GM12878 (cell line): ENCODE measurements around the gene ADPRHL1. TPM values are rescaled to one million over a fixed set of nuclear protein-coding genes. Genes with fewer than 3 reads are reported as not detected.

Source experiments
- ATAC-seq: fragments of 200-7000 bp; cut with Tn5 transposase; 3 replicates; pipeline ENCODE4 v1.9.1; 2020; ENCODE audit warnings: mild to moderate bottlenecking, moderate library complexity
- BruUV-seq: library from RNA; stranded (reverse); fragments of 400-500 nt; replicated peaks from 2 replicates; lab custom pipeline; 2021; lab: Mats Ljungman, UMichigan
- CTCF ChIA-PET: fragments of 300-600 bp; sonication (Branson Sonifier 250); formaldehyde crosslinking; extraction: SDS; loops from one replicate; lab custom pipeline; 2021; ENCODE audit warnings: inconsistent platforms; lab: Yijun Ruan, JAX
- POLR2A ChIA-PET: fragments of 350-600 bp; formaldehyde crosslinking; extraction: SDS; loops from one replicate; lab custom pipeline; 2021; ENCODE audit warnings: inconsistent platforms; lab: Charles Lee
- RAD21 ChIA-PET: fragments of 300-600 bp; sonication (Branson Sonifier 250); formaldehyde crosslinking; loops from one replicate; lab custom pipeline; 2023; ENCODE audit warnings: antibody characterized with exemption; ENCODE audit not compliant: unreplicated experiment; lab: Charles Lee
- SMC1A ChIA-PET: fragments of 300-600 bp; sonication (Branson Sonifier 250); formaldehyde crosslinking; loops from one replicate; lab custom pipeline; 2023; ENCODE audit not compliant: unreplicated experiment, uncharacterized antibody; lab: Charles Lee
- DNase-seq: peaks from one replicate; pipeline ENCODE4 v3.0.0-alpha.2; 2011; ENCODE audit warnings: low read depth, low spot score
- FAIRE-seq: peaks from 3 replicates; lab custom pipeline; 2011; peaks lifted over from hg19 to GRCh38; lab: Jason Lieb, UNC
- H2AFZ ChIP-seq: 2 replicates; pipeline ENCODE4 v1.6.0; 2011; ENCODE audit warnings: low read depth, low read length, control low read depth; ENCODE audit not compliant: control insufficient read depth
- H3K27ac ChIP-seq: 2 replicates; pipeline ENCODE4 v1.5.1; 2011; ENCODE audit warnings: control low read depth; ENCODE audit not compliant: control insufficient read depth, insufficient read depth
- H3K27me3 ChIP-seq, 2 experiments: replicated peaks in 1 of 2; 2 replicates each; pipeline versions ENCODE4 v1.6.0 to v1.6.1; 2011; ENCODE audit warnings: low read length in 1 of 2; ENCODE audit not compliant: control insufficient read depth in 2 of 2, insufficient read depth in 2 of 2
- H3K36me3 ChIP-seq, 2 experiments: 2 replicates each; pipeline ENCODE4 v1.5.1; 2011; ENCODE audit warnings: low read length in 1 of 2; ENCODE audit not compliant: control insufficient read depth in 2 of 2, insufficient read depth in 2 of 2
- H3K4me1 ChIP-seq: 2 replicates; pipeline ENCODE4 v1.6.1; 2011; ENCODE audit warnings: mild to moderate bottlenecking, low read length, moderate library complexity, mixed read lengths; ENCODE audit not compliant: control insufficient read depth, insufficient read depth
- H3K4me2 ChIP-seq: 2 replicates; pipeline ENCODE4 v1.6.0; 2011; ENCODE audit warnings: control low read depth; ENCODE audit not compliant: control insufficient read depth, insufficient read depth
- H3K4me3 ChIP-seq: fragments of 200-600 bp; sonication (generic); 2 replicates; pipeline ENCODE4 v1.5.1; 2016
- H3K79me2 ChIP-seq: 2 replicates; pipeline ENCODE4 v1.6.0; 2011; ENCODE audit warnings: low read length; ENCODE audit not compliant: control insufficient read depth, insufficient read depth
- H3K9ac ChIP-seq: 2 replicates; pipeline ENCODE4 v1.8.0; 2011; ENCODE audit warnings: low read length, control low read depth, mixed read lengths; ENCODE audit not compliant: control insufficient read depth, insufficient read depth
- H3K9me3 ChIP-seq: replicated peaks from 3 replicates; pipeline ENCODE4 v1.5.1; 2011; ENCODE audit warnings: mild to moderate bottlenecking, low read length; ENCODE audit not compliant: control insufficient read depth, insufficient read depth
- H4K20me1 ChIP-seq: 2 replicates; pipeline ENCODE4 v1.6.0; 2011; ENCODE audit not compliant: control insufficient read depth, insufficient read depth
- BCLAF1 ChIP-seq: fragments of 450-650 bp; IDR thresholded peaks from 2 replicates; pipeline ENCODE4 v1.6.1; 2017; ENCODE audit warnings: antibody characterized with exemption, mild to moderate bottlenecking, moderate library complexity
- CBFB ChIP-seq: IDR thresholded peaks from 2 replicates; pipeline ENCODE4 v1.6.1; 2016; ENCODE audit warnings: antibody characterized with exemption, low read depth
- CHD2 ChIP-seq: IDR thresholded peaks from 2 replicates; pipeline ENCODE4 v1.6.1; 2011; ENCODE audit warnings: low read depth, low read length, improper control_type of control experiment, borderline replicate concordance
- CTCF ChIP-seq, 3 experiments: IDR thresholded peaks in 2 of 3; conservative IDR thresholded peaks in 1 of 3; 2 replicates each; pipeline ENCODE4 v1.5.1; 2011; ENCODE audit warnings: low read depth in 3 of 3, low read length in 3 of 3, mild to moderate bottlenecking in 3 of 3, control low read depth in 2 of 3, moderate library complexity in 2 of 3, inconsistent platforms in 1 of 3, mixed read lengths in 1 of 3; ENCODE audit not compliant: control insufficient read depth in 2 of 3, insufficient read depth in 1 of 3; ENCODE audit errors: extremely low read depth in 1 of 3
- MYB ChIP-seq: fragments of 150-350 bp; IDR thresholded peaks from 2 replicates; pipeline ENCODE4 v1.6.1; 2014; ENCODE audit warnings: mild to moderate bottlenecking, low read depth, low read length, borderline replicate concordance
- RAD51 ChIP-seq: fragments of 450-650 bp; IDR thresholded peaks from 2 replicates; pipeline ENCODE4 v1.6.1; 2016; ENCODE audit warnings: moderate library complexity, mild to moderate bottlenecking, inconsistent platforms
- RELA ChIP-seq: fragments of 450-650 bp; IDR thresholded peaks from 2 replicates; pipeline ENCODE4 v1.8.0; 2014; ENCODE audit warnings: borderline replicate concordance; ENCODE audit not compliant: partially characterized antibody
- WGBS: methylation state at CpG from one replicate; pipeline ENCODE4 v1.1.6; 2016; ENCODE audit warnings: low lambda C conversion rate; ENCODE audit not compliant: insufficient replicate concordance, insufficient coverage; ENCODE audit errors: missing lambda C conversion rate; 5-methylcytosine and 5-hydroxymethylcytosine counted together
- in situ Hi-C: fragments of 300-500 bp; cut with MboI; formaldehyde crosslinking; loops from 9 replicates; pipeline ENCODE4 v1.14.3; 2018; ENCODE audit warnings: mixed read lengths
- intact Hi-C: fragments of 100-400 bp; cut with micrococcal nuclease; formaldehyde crosslinking; loops from one replicate; pipeline ENCODE4 v1.14.2; 2022; ENCODE audit not compliant: unreplicated experiment
- polyA plus RNA-seq, 11 experiments: library from polyadenylated mRNA; depleted of rRNA in 4 of 11; unstranded in 6 of 11; stranded (reverse) in 5 of 11; fragments of >200 nt; fragmentation: Nextera tagmentation in 4 of 11; fragmentation: Illumina TruSeq in 1 of 11; extraction: Ambion mirVana in 4 of 11; extraction: Trizol in 1 of 11; gene quantifications; 1 replicate in 1 of 11; 2 replicates in 10 of 11; pipeline versions ENCODE4 v1.2.1 to v1.2.3, GENCODE V29; 2011 to 2016; ENCODE audit warnings: inconsistent platforms in 2 of 11, missing spikeins in 2 of 11, low read depth in 1 of 11
- total RNA-seq, 4 experiments: library from RNA; depleted of rRNA in 3 of 4; stranded (reverse); fragments of >200 nt in 3 of 4; fragmentation: Illumina TruSeq in 1 of 4; extraction: Trizol in 1 of 4; gene quantifications; 2 replicates each; pipeline versions ENCODE4 v1.2.1 to v1.2.3, GENCODE V29; 2013 to 2021

The ADPRHL1 gene
- total and polyA plus RNA-seq, 10 of the 15 experiments (the other 5 are each of a cell fraction or from before 2014, with no cell fraction given): 0.05 to 1.9 (median 1.0) TPM

- no peak for ATAC-seq
- no peaks in the 10 kb centered on the region for H3K9me3 ChIP-seq
- TF ChIP-seq BCLAF1: no peak
- TF ChIP-seq, all 136 proteins: peak for 0
- H3K27ac ChIP-seq: no peak overlapping the region
- 20% methylated on average over 9 of the region's 9 CpGs for WGBS
- H3K79me2 ChIP-seq: no peaks in the 10 kb centered on the region
- intact Hi-C loops (no loop called here), in situ Hi-C loops (no loop called here)
- ChIA-PET RAD21 (no interaction called here), SMC1A (no interaction called here), POLR2A (no interaction called here), CTCF (no interaction called here)
- FAIRE-seq: no peak
- DNase-seq: no peak
- no peaks in the 10 kb centered on the region for H3K36me3 ChIP-seq
- no peak overlapping the region for H3K4me2 ChIP-seq
- H3K9ac ChIP-seq: no peak overlapping the region
- H3K4me1 ChIP-seq: no peaks in the 10 kb centered on the region
- no peak overlapping the region for H3K4me3 ChIP-seq
- BruUV-seq: no TSS peak
- no peak overlapping the region for H2AFZ ChIP-seq
- H4K20me1 ChIP-seq: no peaks in the 10 kb centered on the region
- H3K27me3 ChIP-seq: no peaks in the 10 kb centered on the region; a peak in 1 of 4 replicates
These were observed 39.4 kb downstream of the ADPRHL1 start for GRCh38 chr13:113413898-113414282.

- CTCF ChIA-PET: no interaction called here
- no peaks in the 10 kb centered on the region for H3K9me3 ChIP-seq
- TF ChIP-seq CHD2 (no peak), CBFB (no peak), RELA (no peak), MYB (no peak), RAD51 (no peak), CTCF (IDR thresholded peaks at IDR 0.05 in 2 of 3, conservative IDR thresholded peaks at IDR 0.05 in 1 of 3; ENCODE audit: control insufficient read depth in 2 of 3, extremely low read depth in 1 of 3, insufficient read depth in 1 of 3, low read depth in 3 of 3, low read length in 3 of 3) (no peak)
These were observed 40.0 kb downstream of the ADPRHL1 start for GRCh38 chr13:113413178-113413897.

More at GRCh38 chr13:113413178-113413897, 40.0 kb downstream of the ADPRHL1 start:
- no peak for FAIRE-seq
- no peak for ATAC-seq
- H3K36me3 ChIP-seq: no peaks in the 10 kb centered on the region
- in situ Hi-C loops (no loop called here), intact Hi-C loops (no loop called here)
- 78% methylated on average over 32 of the region's 32 CpGs for WGBS
- no peak overlapping the region for H3K27ac ChIP-seq
- no peak overlapping the region for H3K4me3 ChIP-seq
- SMC1A ChIA-PET: no interaction called here
- no peaks in the 10 kb centered on the region for H3K4me1 ChIP-seq
- no peaks in the 10 kb centered on the region; a peak in 1 of 4 replicates for H3K27me3 ChIP-seq
- no peak overlapping the region for H2AFZ ChIP-seq
- H4K20me1 ChIP-seq: no peaks in the 10 kb centered on the region
- no TSS peak for BruUV-seq
- RAD21 ChIA-PET: no interaction called here
- H3K9ac ChIP-seq: no peak overlapping the region
- POLR2A ChIA-PET: no interaction called here
- H3K4me2 ChIP-seq: no peak overlapping the region
- no peak for DNase-seq
- no peaks in the 10 kb centered on the region for H3K79me2 ChIP-seq
